Prostate gland (tissue), 2 donors: Measurements from ENCODE around the gene CDC25A. TPM values are rescaled to one million over a fixed set of nuclear protein-coding genes. Genes with fewer than 3 reads are reported as not detected.
A peak's percentile ranks its signal among the peaks of the same experiment; 100 is the strongest.
"Not testable (repeated sequence)": the region's sequence is repeated elsewhere in the genome, so short reads cannot be mapped to it uniquely, and the experiment has no call there.

Source experiments
- DNase-seq: peaks from one replicate; pipeline ENCODE4 v3.0.0-alpha.2; 2019; ENCODE audit warnings: low spot score
- H3K27ac ChIP-seq, 2 donors: fragments of 200-600 bp; sonication (generic); 2 replicates each; pipeline ENCODE4 v1.5.1; 2017 to 2019
- H3K27me3 ChIP-seq: fragments of 200-600 bp; sonication (generic); replicated peaks from 2 replicates; pipeline ENCODE4 v1.5.1; 2019; ENCODE audit not compliant: insufficient read depth
- H3K36me3 ChIP-seq, 2 donors: fragments of 200-600 bp; sonication (generic); 1 replicate in 1 of 2; 2 replicates in 1 of 2; pipeline versions ENCODE4 v1.5.1 to v1.8.1; 2017 to 2019
- H3K4me1 ChIP-seq: fragments of 200-600 bp; sonication (generic); replicated peaks from 2 replicates; pipeline ENCODE4 v1.5.1; 2019
- H3K4me3 ChIP-seq, 2 donors: fragments of 200-600 bp; sonication (generic); 2 replicates each; pipeline ENCODE4 v1.5.1; 2017 to 2019
- H3K9me3 ChIP-seq: fragments of 200-600 bp; sonication (generic); 2 replicates; pipeline ENCODE4 v1.5.1; 2017
- CTCF ChIP-seq, 4 experiments: fragments of 200-600 bp in 2 of 4; fragments of 450-650 bp in 2 of 4; sonication (generic) in 2 of 4; IDR thresholded peaks; 1 replicate in 3 of 4; 2 replicates in 1 of 4; pipeline ENCODE4 v1.5.1; 2016 to 2019; ENCODE audit warnings: antibody characterized with exemption in 4 of 4, mild to moderate bottlenecking in 2 of 4, moderate library complexity in 2 of 4
- POLR2A ChIP-seq: fragments of 450-650 bp; IDR thresholded peaks from one replicate; pipeline ENCODE4 v1.6.1; 2016; ENCODE audit warnings: antibody characterized with exemption, mild to moderate bottlenecking
- POLR2AphosphoS5 ChIP-seq: sonication (generic); formaldehyde crosslinking; IDR thresholded peaks from one replicate; pipeline ENCODE4 v1.6.1; 2017; ENCODE audit warnings: antibody characterized with exemption
- WGBS: methylation state at CpG from one replicate; pipeline ENCODE4 v1.1.5; 2018; 5-methylcytosine and 5-hydroxymethylcytosine counted together
- intact Hi-C: fragments of 100-400 bp; cut with DNase I; formaldehyde crosslinking; loops from one replicate; pipeline ENCODE4 v1.14.2; 2022
- total RNA-seq, 2 donors: library from RNA; depleted of rRNA; stranded (reverse); fragments of >200 nt; gene quantifications; one replicate each; pipeline ENCODE4 v1.1.0, GENCODE V29; 2016

Gene CDC25A
- total RNA-seq, 2 donors from 2014 or later = 9.9 to 32.2 TPM

GRCh38 chr3:48118928-48119327, 69.3 kb downstream of the CDC25A start:
- Histone ChIP-seq H3K4me3 (no peak overlapping the region), H3K27ac (peak overlapping the region in 1 of 2 donors; percentile 31), H3K9me3 (no peaks in the 10 kb centered on the region), H3K36me3 (no peaks in the 10 kb centered on the region), H3K4me1 (no peaks in the 10 kb centered on the region), H3K27me3 (no peaks in the 10 kb centered on the region)
- 89% methylated on average over 8 of the region's 8 CpGs for WGBS
- intact Hi-C loops = no loop called here
- DNase-seq = no peak
- TF ChIP-seq POLR2AphosphoS5 (no peak), POLR2A (no peak), CTCF (IDR thresholded peaks at IDR 0.05) (no peak)

DNA sequence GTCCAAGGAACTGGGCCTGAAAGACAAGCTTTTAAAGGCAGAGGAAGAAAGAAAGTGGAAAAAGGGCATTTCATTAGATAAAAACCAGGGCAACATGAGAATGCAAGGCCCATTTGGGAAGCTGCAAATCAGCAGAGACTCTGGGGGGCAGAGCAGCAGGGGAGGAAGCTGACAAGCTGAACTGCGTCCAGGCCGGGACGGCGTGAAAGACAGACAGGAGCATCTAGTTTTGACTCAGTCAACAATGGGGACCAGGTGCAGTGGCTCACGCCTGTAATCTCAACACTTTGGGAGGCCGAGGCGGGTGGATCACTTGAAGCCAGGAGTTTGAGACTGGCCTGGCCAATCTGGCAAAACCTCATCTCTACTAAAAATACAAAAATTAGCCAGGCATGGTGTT, 69.9 kb downstream of the CDC25A start:
- TF ChIP-seq POLR2AphosphoS5 (no peak), POLR2A (no peak)
- Histone ChIP-seq H3K27me3 (no peaks in the 10 kb centered on the region), H3K4me1 (no peaks in the 10 kb centered on the region), H3K9me3 (no peaks in the 10 kb centered on the region), H3K4me3 (no peak overlapping the region), H3K27ac (no peak overlapping the region), H3K36me3 (no peaks in the 10 kb centered on the region)
- intact Hi-C loops = no loop called here
- no peak for DNase-seq
- 75% methylated on average over 7 of the region's 7 CpGs for WGBS

DNA sequence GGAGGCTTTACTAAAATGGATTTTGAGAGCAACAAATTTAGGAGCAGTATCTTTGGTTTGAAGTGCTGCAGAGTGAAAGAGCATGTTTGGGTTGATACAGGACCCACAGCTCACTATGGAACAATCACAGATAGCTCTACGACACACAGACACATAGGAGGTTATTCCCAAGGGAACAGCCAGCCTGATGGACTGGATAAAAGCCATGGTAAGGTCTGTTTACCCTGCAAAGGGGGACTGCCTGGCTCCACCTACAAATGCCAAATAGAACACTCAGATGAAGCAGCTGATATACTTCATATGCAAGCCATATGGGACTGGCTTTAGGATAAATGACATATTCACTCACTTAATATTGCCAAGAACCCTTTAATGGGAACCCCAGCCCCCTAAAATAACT, 75.4 kb downstream of the CDC25A start:
- Histone ChIP-seq H3K27me3 (no peaks in the 10 kb centered on the region), H3K9me3 (no peaks in the 10 kb centered on the region), H3K4me3 (no peak overlapping the region), H3K36me3 (no peaks in the 10 kb centered on the region), H3K27ac (no peak overlapping the region), H3K4me1 (no peaks in the 10 kb centered on the region)
- no peak for DNase-seq
- 76% methylated on average over 1 of the region's 1 CpG for WGBS
- TF ChIP-seq CTCF (IDR thresholded peaks at IDR 0.05) (no peak), POLR2AphosphoS5 (no peak), POLR2A (no peak)
- intact Hi-C loops = no loop called here

DNA sequence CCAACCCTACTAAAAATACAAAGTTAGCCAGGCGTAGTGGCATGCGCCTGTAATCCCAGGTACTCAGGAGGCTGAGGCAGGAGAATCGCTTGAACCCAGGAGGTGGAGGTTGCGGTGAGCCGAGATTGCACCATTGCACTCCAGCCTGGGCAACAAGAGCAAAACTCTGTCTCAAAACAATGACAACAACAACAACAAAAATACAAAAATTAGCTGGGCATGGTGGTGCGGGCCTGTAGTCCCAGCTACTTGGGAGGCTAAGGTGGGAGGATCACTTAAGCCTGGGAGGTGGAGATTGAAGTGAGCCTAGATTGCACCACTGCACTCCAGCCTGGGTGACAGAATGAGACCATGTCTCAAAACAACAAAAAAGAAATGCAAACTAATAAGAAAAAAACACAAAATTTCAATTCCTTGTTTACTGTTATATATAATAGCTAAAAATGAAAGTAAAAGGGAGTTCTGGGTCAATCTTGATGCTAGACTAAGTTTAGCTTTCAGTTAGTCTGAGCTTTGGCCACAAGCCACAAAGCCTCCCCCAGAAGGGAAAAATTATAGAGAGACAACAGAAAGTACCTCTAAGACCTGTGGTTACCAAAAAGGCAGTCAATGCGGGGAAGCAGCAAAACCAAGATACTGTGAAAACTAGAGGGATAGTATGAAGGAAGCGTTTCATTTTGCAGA, 76.0 kb downstream of the CDC25A start:
- DNase-seq, H3K9me3 ChIP-seq, H3K27me3 ChIP-seq, H3K4me3 ChIP-seq, H3K36me3 ChIP-seq, intact Hi-C loops, H3K27ac ChIP-seq, H3K4me1 ChIP-seq: not testable (repeated sequence)
- 82% methylated on average over 8 of the region's 8 CpGs for WGBS

DNA sequence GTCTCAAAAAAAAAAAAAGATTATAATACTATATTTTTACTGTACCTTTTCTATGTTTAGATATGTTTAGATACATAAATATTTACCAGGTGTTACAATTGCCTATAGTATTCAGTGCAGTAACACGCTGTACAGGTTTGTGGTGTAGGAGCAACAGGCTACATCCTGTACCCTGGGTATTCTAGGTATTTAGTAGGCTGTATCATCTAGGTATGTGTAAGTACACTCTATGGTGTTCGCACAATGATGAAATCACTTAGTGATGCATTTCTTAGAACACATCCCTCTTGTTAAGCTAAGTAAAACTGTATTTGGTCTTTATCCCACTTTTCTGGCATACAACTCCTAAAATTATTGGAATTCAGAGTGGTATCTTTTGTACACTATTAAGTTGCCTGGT, 77.8 kb downstream of the CDC25A start:
- Histone ChIP-seq H3K9me3 (no peaks in the 10 kb centered on the region), H3K27me3 (no peaks in the 10 kb centered on the region), H3K4me1 (no peaks in the 10 kb centered on the region), H3K36me3 (no peaks in the 10 kb centered on the region), H3K4me3 (no peak overlapping the region), H3K27ac (no peak overlapping the region)
- DNase-seq = no peak
- intact Hi-C loops = no loop called here
- WGBS = 88% methylated on average over 2 of the region's 2 CpGs
- no peak for TF ChIP-seq POLR2AphosphoS5
- TF ChIP-seq CTCF (IDR thresholded peaks at IDR 0.05) = no peak
- no peak for TF ChIP-seq POLR2A

GRCh38 chr3:48107227-48107626, 81.0 kb downstream of the CDC25A start:
- intact Hi-C loops = no loop called here
- 91% methylated on average over 3 of the region's 3 CpGs for WGBS
- Histone ChIP-seq H3K9me3 (no peaks in the 10 kb centered on the region), H3K4me1 (no peaks in the 10 kb centered on the region), H3K27ac (no peak overlapping the region), H3K36me3 (no peaks in the 10 kb centered on the region), H3K4me3 (no peak overlapping the region), H3K27me3 (no peaks in the 10 kb centered on the region)
- TF ChIP-seq CTCF (IDR thresholded peaks at IDR 0.05) = no peak
- no peak for TF ChIP-seq POLR2A
- no peak for TF ChIP-seq POLR2AphosphoS5
- no peak for DNase-seq
